Sigmoid colon (tissue), 4 donors: ENCODE data around the gene MUC20.
"Not testable (repeated sequence)": the region's sequence is repeated elsewhere in the genome, so short reads cannot be mapped to it uniquely, and the experiment has no call there.

Source experiments
- EP300 ChIP-seq, 4 donors: sonication (generic); formaldehyde crosslinking; IDR thresholded peaks; one replicate each; pipeline ENCODE4 v1.6.1; 2017; ENCODE audit warnings: antibody characterized with exemption in 4 of 4
- POLR2A ChIP-seq, 2 donors: fragments of 450-650 bp; IDR thresholded peaks; one replicate each; pipeline ENCODE4 v1.6.1; 2016; ENCODE audit warnings: antibody characterized with exemption in 2 of 2, mild to moderate bottlenecking in 2 of 2, moderate library complexity in 2 of 2
- TF ChIP-seq, protein P1 (sequence below), 4 experiments: fragments of 450-650 bp in 3 of 4; fragments of 200-600 bp in 1 of 4; IDR thresholded peaks; one replicate each; pipeline ENCODE4 v1.5.1; 2016 to 2019; ENCODE audit warnings: antibody characterized with exemption in 4 of 4, mild to moderate bottlenecking in 3 of 4, moderate library complexity in 2 of 4

DNA sequence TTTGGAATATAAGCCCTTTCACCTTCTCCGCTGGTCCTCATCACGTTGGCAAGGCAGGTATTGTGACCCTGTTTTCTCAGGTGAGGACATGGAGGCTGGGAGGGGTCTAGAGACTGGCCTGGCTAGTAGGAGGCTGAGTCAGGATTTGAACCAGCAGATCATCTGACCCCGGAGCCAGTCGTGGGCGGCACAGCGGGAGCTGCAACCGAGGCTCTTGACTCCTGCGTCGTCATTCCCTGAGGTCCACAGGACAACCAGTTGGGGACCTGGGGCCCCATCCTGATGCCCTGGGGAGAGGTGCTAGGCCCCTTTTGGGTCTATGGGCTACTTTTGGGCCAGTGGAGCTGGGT is 2.2 kb downstream of the MUC20 start:
- TF ChIP-seq, protein P1, sequence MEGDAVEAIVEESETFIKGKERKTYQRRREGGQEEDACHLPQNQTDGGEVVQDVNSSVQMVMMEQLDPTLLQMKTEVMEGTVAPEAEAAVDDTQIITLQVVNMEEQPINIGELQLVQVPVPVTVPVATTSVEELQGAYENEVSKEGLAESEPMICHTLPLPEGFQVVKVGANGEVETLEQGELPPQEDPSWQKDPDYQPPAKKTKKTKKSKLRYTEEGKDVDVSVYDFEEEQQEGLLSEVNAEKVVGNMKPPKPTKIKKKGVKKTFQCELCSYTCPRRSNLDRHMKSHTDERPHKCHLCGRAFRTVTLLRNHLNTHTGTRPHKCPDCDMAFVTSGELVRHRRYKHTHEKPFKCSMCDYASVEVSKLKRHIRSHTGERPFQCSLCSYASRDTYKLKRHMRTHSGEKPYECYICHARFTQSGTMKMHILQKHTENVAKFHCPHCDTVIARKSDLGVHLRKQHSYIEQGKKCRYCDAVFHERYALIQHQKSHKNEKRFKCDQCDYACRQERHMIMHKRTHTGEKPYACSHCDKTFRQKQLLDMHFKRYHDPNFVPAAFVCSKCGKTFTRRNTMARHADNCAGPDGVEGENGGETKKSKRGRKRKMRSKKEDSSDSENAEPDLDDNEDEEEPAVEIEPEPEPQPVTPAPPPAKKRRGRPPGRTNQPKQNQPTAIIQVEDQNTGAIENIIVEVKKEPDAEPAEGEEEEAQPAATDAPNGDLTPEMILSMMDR (IDR thresholded peaks at IDR 0.05) = not testable (repeated sequence)
- not testable (repeated sequence) for TF ChIP-seq POLR2A, EP300 (IDR thresholded peaks at IDR 0.05)
